ENCODE measurements around the gene DMKN.

- TF ChIP-seq EZH2phosphoT487 (IDR thresholded peaks at IDR 0.05; ENCODE audit: low read depth) = peak; percentile 53; the same call in 1 of the 2 replicates
- TF ChIP-seq, protein P1, sequence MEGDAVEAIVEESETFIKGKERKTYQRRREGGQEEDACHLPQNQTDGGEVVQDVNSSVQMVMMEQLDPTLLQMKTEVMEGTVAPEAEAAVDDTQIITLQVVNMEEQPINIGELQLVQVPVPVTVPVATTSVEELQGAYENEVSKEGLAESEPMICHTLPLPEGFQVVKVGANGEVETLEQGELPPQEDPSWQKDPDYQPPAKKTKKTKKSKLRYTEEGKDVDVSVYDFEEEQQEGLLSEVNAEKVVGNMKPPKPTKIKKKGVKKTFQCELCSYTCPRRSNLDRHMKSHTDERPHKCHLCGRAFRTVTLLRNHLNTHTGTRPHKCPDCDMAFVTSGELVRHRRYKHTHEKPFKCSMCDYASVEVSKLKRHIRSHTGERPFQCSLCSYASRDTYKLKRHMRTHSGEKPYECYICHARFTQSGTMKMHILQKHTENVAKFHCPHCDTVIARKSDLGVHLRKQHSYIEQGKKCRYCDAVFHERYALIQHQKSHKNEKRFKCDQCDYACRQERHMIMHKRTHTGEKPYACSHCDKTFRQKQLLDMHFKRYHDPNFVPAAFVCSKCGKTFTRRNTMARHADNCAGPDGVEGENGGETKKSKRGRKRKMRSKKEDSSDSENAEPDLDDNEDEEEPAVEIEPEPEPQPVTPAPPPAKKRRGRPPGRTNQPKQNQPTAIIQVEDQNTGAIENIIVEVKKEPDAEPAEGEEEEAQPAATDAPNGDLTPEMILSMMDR (IDR thresholded peaks at IDR 0.05; ENCODE audit: low read depth, low read length) = peak; percentile 28; the same call in 1 of the 2 replicates
Observed at GRCh38 chr19:35462476-35462953, 50.9 kb downstream of the DMKN start.

Measured in OCI-LY3 (cell line).